Ovary (tissue), 9 donors: Measurements from ENCODE around the gene CAPZB. TPM values are rescaled to one million over a fixed set of nuclear protein-coding genes. Genes with fewer than 3 reads are reported as not detected.
"Not testable (repeated sequence)": the region's sequence is repeated elsewhere in the genome, so short reads cannot be mapped to it uniquely, and the experiment has no call there.

Experiments
- DNase-seq, 5 donors: peaks; one replicate each; pipeline ENCODE4 v3.0.0-alpha.2; 2019 to 2020
- H3K27ac ChIP-seq, 2 donors: fragments of 200-600 bp; one replicate each; pipeline versions ENCODE4 v1.5.1 to v1.8.0; 2019 to 2022
- H3K27me3 ChIP-seq: fragments of 200-600 bp; one replicate; pipeline ENCODE4 v1.8.0; 2022
- H3K36me3 ChIP-seq: fragments of 200-600 bp; sonication (generic); one replicate; pipeline ENCODE4 v1.5.1; 2019
- H3K4me1 ChIP-seq: one replicate; pipeline ENCODE4 v1.8.1; 2013; ENCODE audit warnings: mild to moderate bottlenecking, moderate library complexity; ENCODE audit not compliant: insufficient read depth
- H3K4me3 ChIP-seq: fragments of 200-600 bp; sonication (generic); one replicate; pipeline ENCODE4 v1.5.1; 2017
- H3K9me3 ChIP-seq, 2 donors: fragments of 200-600 bp in 1 of 2; sonication (generic) in 1 of 2; one replicate each; pipeline versions ENCODE4 v1.5.1 to v1.8.1; 2013 to 2019; ENCODE audit warnings: mild to moderate bottlenecking in 1 of 2, moderate library complexity in 1 of 2
- EP300 ChIP-seq: sonication (generic); formaldehyde crosslinking; IDR thresholded peaks from one replicate; pipeline ENCODE4 v1.6.1; 2017; ENCODE audit warnings: antibody characterized with exemption
- POLR2A ChIP-seq: fragments of 450-650 bp; IDR thresholded peaks from one replicate; pipeline ENCODE4 v1.6.1; 2017; ENCODE audit warnings: antibody characterized with exemption, mild to moderate bottlenecking, moderate library complexity
- WGBS, 3 donors: extraction: QIAGEN DNeasy Blood & Tissue Kit in 1 of 3; methylation state at CpG; one replicate each; pipeline versions ENCODE4 v1.1.5 to v1.1.7; 2013 to 2017; 5-methylcytosine and 5-hydroxymethylcytosine counted together
- intact Hi-C, 4 donors: fragments of 100-400 bp; cut with DNase I; formaldehyde crosslinking; loops; one replicate each; pipeline versions ENCODE4 v1.11.0 to v1.15.1; 2022 to 2023
- polyA plus RNA-seq, 2 donors: library from polyadenylated mRNA; stranded (reverse); fragments of 200-250 nt in 1 of 2; fragments of 350-450 nt in 1 of 2; fragmentation: Illumina TruSeq in 1 of 2; extraction: RNeasy Lipid Tissue Mini Kit (QIAGEN cat#74804) in 1 of 2; gene quantifications; one replicate each; pipeline ENCODE4 v1.2.3, GENCODE V29; 2013 to 2014
- total RNA-seq, 7 donors: library from RNA; depleted of rRNA in 2 of 7; stranded (reverse); fragments of >200 nt in 2 of 7; fragmentation: NEBNext Ultra II Directional in 3 of 7; extraction: Animal tissue kit (Norgen Biotek cat#: 25700) in 3 of 7; gene quantifications; one replicate each; pipeline versions ENCODE4 v1.1.0 to v1.2.4, GENCODE V29; 2016 to 2023
- TF ChIP-seq, protein P1 (sequence below), 3 donors: fragments of 450-650 bp in 2 of 3; fragments of 200-600 bp in 1 of 3; IDR thresholded peaks; one replicate each; pipeline versions ENCODE4 v1.5.1 to v1.8.0; 2016 to 2022; ENCODE audit warnings: antibody characterized with exemption in 3 of 3, mild to moderate bottlenecking in 1 of 3
- donor health status: DM: no; HTN: no; CAD: no; lungs with moderate emphysema.
- donor health status: DM: no; HTN: no; CAD: no.
- donor health status: Bipolar disorder and iron deficiency.
- donor health status: DM: yes; HTN: yes; CAD: no.
- donor health status: DM: no; HTN: no; CAD: no.
- donor health status: DM: yes; HTN: yes; CAD: no.

CAPZB gene
- total and polyA plus RNA-seq, 9 donors = 85.0 to 391 (median 258) TPM

DNA sequence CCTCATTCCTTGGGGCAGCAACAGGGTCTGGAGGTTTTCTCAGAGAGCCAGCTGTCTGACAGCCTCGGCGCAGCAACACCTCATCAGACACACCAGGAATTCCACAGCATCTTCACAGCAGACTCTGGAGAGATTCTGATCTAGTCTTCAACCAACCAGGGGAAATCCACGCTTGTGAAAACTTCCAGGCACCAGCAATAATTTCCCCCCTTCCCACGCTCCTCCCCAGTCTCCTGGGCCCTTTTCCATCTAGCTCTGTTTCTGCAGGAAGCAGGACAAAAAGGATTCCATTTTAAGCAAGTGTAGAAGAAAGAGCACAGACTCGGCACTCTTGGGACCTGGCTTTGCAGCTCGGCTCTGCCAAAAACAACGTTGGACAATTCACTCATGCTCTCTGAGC is 44.3 kb upstream of the CAPZB start:
- no peak overlapping the region for H3K27ac ChIP-seq
- WGBS, 3 donors = 63 to 66% (median 64%) methylated on average over 7 of the region's 7 CpGs
- H3K27me3 ChIP-seq = no peaks in the 10 kb centered on the region
- H3K4me3 ChIP-seq = no peak overlapping the region
- no peaks in the 10 kb centered on the region for H3K36me3 ChIP-seq
- TF ChIP-seq, protein P1, sequence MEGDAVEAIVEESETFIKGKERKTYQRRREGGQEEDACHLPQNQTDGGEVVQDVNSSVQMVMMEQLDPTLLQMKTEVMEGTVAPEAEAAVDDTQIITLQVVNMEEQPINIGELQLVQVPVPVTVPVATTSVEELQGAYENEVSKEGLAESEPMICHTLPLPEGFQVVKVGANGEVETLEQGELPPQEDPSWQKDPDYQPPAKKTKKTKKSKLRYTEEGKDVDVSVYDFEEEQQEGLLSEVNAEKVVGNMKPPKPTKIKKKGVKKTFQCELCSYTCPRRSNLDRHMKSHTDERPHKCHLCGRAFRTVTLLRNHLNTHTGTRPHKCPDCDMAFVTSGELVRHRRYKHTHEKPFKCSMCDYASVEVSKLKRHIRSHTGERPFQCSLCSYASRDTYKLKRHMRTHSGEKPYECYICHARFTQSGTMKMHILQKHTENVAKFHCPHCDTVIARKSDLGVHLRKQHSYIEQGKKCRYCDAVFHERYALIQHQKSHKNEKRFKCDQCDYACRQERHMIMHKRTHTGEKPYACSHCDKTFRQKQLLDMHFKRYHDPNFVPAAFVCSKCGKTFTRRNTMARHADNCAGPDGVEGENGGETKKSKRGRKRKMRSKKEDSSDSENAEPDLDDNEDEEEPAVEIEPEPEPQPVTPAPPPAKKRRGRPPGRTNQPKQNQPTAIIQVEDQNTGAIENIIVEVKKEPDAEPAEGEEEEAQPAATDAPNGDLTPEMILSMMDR (IDR thresholded peaks at IDR 0.05) = no peak
- TF ChIP-seq EP300 (no peak), POLR2A (no peak)
- intact Hi-C loops = loop anchor here in 1 of 4 donors (5.0 kb wide), 1 partner anchor 33 kb away; no protein-coding TSS in a partner anchor
- no peaks in the 10 kb centered on the region for H3K4me1 ChIP-seq
- no peaks in the 10 kb centered on the region for H3K9me3 ChIP-seq
- DNase-seq = no peak

DNA sequence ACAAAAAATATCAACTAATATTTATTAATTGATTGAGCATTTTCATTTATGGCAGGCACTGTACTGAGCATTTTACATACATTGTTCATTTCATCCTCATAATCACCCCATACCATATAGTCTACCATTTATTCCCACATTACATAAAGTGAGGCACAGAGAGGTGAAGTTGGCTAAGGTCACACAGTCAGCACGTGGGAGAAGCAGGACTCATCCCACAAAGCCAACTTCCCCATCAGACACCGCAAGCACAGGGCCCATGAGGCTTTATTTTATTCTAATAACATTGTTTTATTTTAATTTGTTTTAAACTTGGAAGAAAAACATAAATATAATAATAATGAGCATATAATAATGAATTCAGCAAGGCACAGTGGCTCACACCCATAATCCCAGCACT is 43.1 kb upstream of the CAPZB start:
- Histone ChIP-seq H3K27me3 (no peaks in the 10 kb centered on the region), H3K4me1 (no peaks in the 10 kb centered on the region), H3K27ac (no peak overlapping the region), H3K4me3 (no peak overlapping the region), H3K9me3 (no peaks in the 10 kb centered on the region), H3K36me3 (no peaks in the 10 kb centered on the region)
- intact Hi-C loops = loop anchor here in 1 of 4 donors (5.0 kb wide), 1 partner anchor 34 kb away; no protein-coding TSS in a partner anchor
- no peak for DNase-seq
- TF ChIP-seq, protein P1 (IDR thresholded peaks at IDR 0.05) = no peak
- no peak for TF ChIP-seq POLR2A
- 58 to 64% (median 64%) methylated on average over 2 of the region's 2 CpGs for WGBS, 3 donors

DNA sequence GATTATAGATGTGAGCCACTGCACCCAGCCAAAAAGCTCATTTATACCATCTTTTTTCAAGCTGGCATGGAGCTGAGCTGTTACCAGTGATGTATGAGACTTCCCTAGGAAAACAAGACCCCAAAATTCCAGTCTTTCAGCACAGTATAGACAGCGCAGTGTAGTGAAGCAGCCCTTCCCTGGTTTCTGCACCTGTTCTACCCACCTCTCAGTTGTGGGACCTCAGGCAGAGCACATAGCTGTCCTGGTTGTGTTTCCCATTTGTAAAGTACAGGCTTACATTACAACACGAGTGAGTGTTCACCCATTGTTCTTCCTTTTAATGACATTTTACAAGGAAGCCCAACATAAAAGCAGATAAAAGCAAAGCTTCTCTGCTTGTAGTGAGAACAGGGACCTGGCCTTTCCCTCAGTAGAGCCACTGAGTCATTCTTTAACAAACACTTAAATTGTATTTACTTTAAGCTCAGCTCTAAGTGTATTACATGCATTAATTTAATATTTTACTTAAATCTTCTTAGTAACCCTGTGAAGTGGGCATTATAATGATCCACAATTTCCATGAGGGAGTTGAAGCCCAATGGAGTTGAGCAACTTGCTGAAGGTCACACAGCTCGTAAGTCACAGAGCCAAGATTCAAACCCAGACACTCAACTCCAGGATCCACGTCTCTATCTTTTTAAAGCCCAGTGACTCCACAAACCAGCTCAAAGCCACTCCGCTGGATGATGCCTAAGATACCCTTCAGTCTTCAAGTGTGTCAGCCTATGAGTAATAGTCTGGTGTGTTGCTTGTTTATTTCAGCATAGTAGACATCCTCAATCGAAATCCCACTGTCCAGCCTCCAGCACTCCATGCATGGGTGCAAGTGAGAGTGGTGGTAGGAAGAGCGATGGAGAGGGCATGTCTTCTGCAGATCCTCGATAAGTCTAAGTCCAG is 40.5 kb upstream of the CAPZB start:
- intact Hi-C loops = loop anchor here in 1 of 4 donors (5.0 kb wide), 1 partner anchor 36 kb away; no protein-coding TSS in a partner anchor
- H3K4me3 ChIP-seq = no peak overlapping the region
- 82 to 91% (median 90%) methylated on average over 8 of the region's 8 CpGs for WGBS, 3 donors
- no peaks in the 10 kb centered on the region for H3K36me3 ChIP-seq
- TF ChIP-seq EP300 = no peak
- TF ChIP-seq, protein P1 (IDR thresholded peaks at IDR 0.05) = no peak
- no peak for TF ChIP-seq POLR2A
- no peak for DNase-seq
- no peaks in the 10 kb centered on the region for H3K9me3 ChIP-seq
- H3K27me3 ChIP-seq = no peaks in the 10 kb centered on the region
- no peaks in the 10 kb centered on the region for H3K4me1 ChIP-seq
- H3K27ac ChIP-seq = no peak overlapping the region

DNA sequence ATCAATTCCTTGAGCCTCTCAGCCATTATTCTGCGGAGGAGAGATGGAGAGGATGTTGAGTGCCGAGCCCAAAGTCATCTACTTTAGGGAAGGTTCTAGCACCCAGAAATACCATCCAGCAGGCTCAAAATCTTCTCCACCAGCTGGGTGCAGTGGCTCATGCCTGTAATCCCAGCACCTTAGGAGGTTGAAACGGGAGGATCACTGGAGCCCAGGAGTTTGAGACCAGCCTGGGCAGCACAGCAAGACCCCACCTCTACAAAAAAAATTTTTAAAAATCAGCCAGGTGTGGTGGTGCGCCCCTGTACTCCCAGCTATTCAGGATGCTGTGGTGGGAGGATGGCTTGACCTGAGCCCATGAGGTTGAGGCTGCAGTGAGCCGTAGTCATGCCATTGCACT is 39.5 kb upstream of the CAPZB start:
- Histone ChIP-seq H3K27me3 (no peaks in the 10 kb centered on the region), H3K36me3 (no peaks in the 10 kb centered on the region), H3K27ac (no peak overlapping the region), H3K4me3 (no peak overlapping the region), H3K4me1 (no peaks in the 10 kb centered on the region), H3K9me3 (no peaks in the 10 kb centered on the region)
- intact Hi-C loops = loop anchor here in 1 of 4 donors (5.0 kb wide), 1 partner anchor 38 kb away; no protein-coding TSS in a partner anchor
- 95 to 98% (median 98%) methylated on average over 5 of the region's 5 CpGs for WGBS, 3 donors
- DNase-seq = no peak
- TF ChIP-seq, protein P1 (IDR thresholded peaks at IDR 0.05) = no peak
- TF ChIP-seq POLR2A = no peak

DNA sequence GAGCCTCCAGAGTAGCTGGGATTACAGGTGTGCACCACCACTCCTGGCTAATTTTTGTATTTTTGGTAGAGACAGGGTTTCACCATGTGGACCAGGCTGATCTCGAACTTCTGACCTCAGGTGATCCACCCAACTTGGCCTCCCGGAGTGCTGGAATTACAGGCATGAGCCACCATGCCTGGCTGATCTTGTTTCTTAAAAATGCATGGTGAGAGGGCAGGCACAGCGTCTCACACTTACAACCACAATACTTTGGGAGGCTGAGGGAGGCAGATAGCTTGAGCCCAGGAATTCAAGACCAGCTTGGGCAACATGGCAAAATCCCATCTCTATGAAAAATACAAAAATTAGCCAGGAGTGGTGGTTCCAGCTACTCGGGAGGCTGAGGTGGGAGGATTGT is 37.2 kb upstream of the CAPZB start:
- H3K27me3 ChIP-seq, H3K27ac ChIP-seq, DNase-seq, intact Hi-C loops, H3K4me3 ChIP-seq, H3K36me3 ChIP-seq, H3K9me3 ChIP-seq, H3K4me1 ChIP-seq: not testable (repeated sequence)
- 72 to 81% (median 75%) methylated on average over 4 of the region's 4 CpGs for WGBS, 3 donors
